Astrocyte of the spinal cord (primary cell): Measurements from ENCODE around the gene AXL.

Experiments used
- DNase-seq: peaks from one replicate; pipeline ENCODE4 v3.0.0; 2011; ENCODE audit warnings: low read depth, low spot score
- H3K4me3 ChIP-seq: 2 replicates; pipeline ENCODE4 v1.5.1; 2011; ENCODE audit warnings: low read depth, mild to moderate bottlenecking, low read length, moderate library complexity
- CTCF ChIP-seq: IDR thresholded peaks from 2 replicates; pipeline ENCODE4 v1.5.1; 2012; ENCODE audit warnings: low read depth, mild to moderate bottlenecking, low read length, inconsistent platforms
- in situ Hi-C: cut with HindIII; loops from 2 replicates; pipeline ENCODE4 v1.10.0; 2017; ENCODE audit warnings: low sequenced_read_pairs

Gene AXL

DNA sequence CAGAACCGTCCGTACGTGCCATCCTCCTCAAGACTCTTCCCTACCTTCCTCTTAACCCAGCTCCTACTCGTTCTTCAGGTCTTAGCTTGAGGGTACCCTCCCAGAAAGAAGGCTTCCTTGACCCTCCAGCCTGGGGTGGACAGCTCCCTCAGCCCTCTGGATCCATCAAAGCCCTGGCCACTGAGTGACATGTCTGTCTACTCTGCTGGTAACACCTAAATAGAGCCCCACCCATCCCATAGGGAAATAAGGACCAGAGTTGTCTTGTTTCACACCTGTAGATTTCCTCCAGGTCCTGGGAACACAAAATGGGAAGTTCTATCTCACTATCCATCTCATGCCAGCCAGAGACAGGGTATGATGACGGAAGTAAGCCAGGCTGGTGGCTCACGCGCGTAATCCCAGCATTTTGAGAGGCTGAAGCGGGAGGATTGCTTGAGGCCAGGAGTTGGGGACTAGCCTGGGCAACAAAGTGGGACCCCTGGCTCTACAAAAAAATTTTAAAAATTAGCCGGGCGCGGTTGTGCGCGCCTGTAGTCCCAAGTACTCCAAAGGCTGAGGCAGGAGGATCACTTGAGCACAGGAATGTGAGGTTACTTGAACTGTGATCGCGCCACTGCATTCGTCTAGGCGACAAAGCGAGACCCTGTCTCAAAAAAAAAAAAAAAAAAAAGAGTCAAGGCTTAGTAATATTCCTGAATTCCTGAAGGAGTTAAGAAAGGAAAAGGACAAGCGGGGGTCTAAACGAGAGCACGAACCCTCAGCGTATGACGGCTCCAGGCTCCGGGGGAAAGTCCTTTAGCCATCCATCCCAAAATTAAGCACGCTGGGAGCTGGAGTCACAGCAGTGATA is 90.4 kb downstream of the AXL start:
- H3K4me3 ChIP-seq, result peak overlapping the region; percentile 69
- TF ChIP-seq CTCF, result no peak
- in situ Hi-C loops, result no loop called here
- peak; percentile 31 for DNase-seq

DNA sequence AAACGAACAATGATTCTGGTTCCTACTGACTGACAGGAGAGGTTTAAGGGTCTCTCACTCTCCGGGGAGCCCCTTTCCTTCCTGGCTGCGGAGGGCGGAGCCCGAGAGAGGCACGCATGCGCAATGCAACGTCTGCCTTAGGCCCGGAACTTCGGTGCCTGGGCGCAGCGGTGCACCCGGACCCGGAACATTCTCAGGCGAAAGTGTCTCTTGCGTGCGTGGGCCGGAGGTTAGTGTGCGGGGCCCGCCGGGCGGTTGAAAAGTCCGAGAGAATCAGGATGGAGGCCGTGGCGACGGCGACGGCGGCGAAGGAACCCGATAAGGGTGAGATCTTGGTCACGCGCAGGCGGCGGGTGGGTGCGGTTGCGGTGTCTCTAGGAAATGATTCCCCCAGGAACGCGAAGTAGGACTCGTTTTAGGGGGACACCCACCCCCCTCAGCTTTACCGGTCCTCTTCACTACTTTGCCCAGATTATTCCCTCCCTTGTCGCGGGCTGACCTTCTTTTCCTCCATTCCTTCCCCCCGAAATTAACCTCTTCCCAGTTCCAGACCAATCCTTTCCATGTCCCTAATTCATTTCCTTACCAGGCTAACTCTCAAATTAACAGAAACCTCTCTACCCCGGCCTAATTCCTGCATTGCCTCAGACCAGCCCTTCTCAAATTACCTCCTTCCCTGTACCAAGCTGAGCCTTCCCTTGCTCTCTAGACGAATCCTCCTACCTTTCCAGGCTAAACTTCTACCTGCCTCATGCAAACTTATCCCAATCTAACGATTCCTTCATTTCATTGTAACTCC is 91.2 kb downstream of the AXL start, which contains the start of gene CCDC97:
Gene CCDC97 (plus strand): TSS at position 140 of the 799 bp plus-strand sequence. CDS start 139 bp downstream, at position 279.
- no peak for TF ChIP-seq CTCF
- in situ Hi-C loops, result no loop called here

DNA sequence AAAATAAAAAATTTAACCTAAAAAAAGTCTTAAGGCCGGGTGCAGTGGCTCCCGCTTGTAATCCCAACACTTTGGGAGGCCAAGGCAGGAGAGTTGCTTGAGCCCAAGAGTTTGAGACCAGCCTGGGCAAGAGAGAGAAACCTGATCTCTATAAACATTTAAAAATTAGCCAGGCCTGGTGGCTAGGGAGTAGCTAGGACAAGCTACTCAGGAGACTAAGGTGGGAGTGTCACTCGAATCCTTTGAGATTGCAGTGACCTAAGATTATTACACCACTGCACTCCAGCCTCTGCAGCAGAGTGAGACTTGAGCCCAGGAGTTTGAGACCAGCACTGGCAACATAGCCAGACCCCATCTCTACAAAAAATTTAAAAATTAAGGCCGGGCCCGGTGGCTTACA is 92.0 kb downstream of the AXL start:
- TF ChIP-seq CTCF, result no peak
- peak overlapping the region; percentile 69 for H3K4me3 ChIP-seq
- DNase-seq, result no peak
- in situ Hi-C loops, result no loop called here

More for the DNA sequence above, 91.2 kb downstream of the AXL start, which contains the start of gene CCDC97:
- peak within 1 kb of the TSS; percentile 69 for H3K4me3 ChIP-seq
- peak; percentile 90 for DNase-seq
